GM23338 (cell line): ENCODE data around the gene BAG5. TPM values are rescaled to one million over a fixed set of nuclear protein-coding genes. Genes with fewer than 3 reads are reported as not detected.

Source experiments
- ATAC-seq: fragments of 200-7000 bp; cut with Tn5 transposase; 3 replicates; pipeline ENCODE4 v1.9.1; 2020
- DNase-seq: peaks from one replicate; pipeline ENCODE4 v3.0.0-alpha.2; 2015; ENCODE audit warnings: low spot score
- H2AFZ ChIP-seq: fragments of 200-600 bp; sonication (generic); 2 replicates; pipeline ENCODE4 v1.8.0; 2016; ENCODE audit warnings: antibody characterized with exemption, mild to moderate bottlenecking, moderate library complexity
- H3F3A ChIP-seq: fragments of 200-600 bp; sonication (generic); replicated peaks from 2 replicates; pipeline ENCODE4 v1.8.0; 2017; ENCODE audit warnings: antibody characterized with exemption, mixed run types, low read depth
- H3K27ac ChIP-seq: fragments of 200-600 bp; sonication (generic); 2 replicates; pipeline ENCODE4 v1.6.1; 2016; ENCODE audit warnings: low read depth
- H3K27me3 ChIP-seq: fragments of 200-600 bp; sonication (generic); 2 replicates; pipeline ENCODE4 v1.8.0; 2016; ENCODE audit warnings: mild to moderate bottlenecking, mixed run types, moderate library complexity; ENCODE audit not compliant: insufficient read depth
- H3K36me3 ChIP-seq: fragments of 200-600 bp; sonication (generic); 2 replicates; pipeline ENCODE4 v1.8.0; 2016; ENCODE audit warnings: mild to moderate bottlenecking; ENCODE audit not compliant: insufficient read depth
- H3K4me1 ChIP-seq: fragments of 200-600 bp; sonication (generic); 2 replicates; pipeline ENCODE4 v1.8.0; 2016; ENCODE audit warnings: mild to moderate bottlenecking, moderate library complexity; ENCODE audit not compliant: insufficient read depth
- H3K4me2 ChIP-seq: fragments of 200-600 bp; sonication (generic); 2 replicates; pipeline ENCODE4 v1.7.1; 2017; ENCODE audit warnings: mixed run types
- H3K4me3 ChIP-seq: fragments of 200-600 bp; sonication (generic); 2 replicates; pipeline ENCODE4 v1.6.1; 2016; ENCODE audit warnings: mixed run types
- H3K79me2 ChIP-seq: fragments of 200-600 bp; sonication (generic); replicated peaks from 2 replicates; pipeline ENCODE4 v1.8.0; 2017; ENCODE audit warnings: mild to moderate bottlenecking; ENCODE audit not compliant: insufficient read depth
- H3K9me2 ChIP-seq: fragments of 200-600 bp; sonication (generic); 2 replicates; pipeline ENCODE4 v1.8.0; 2017; ENCODE audit not compliant: insufficient read depth
- H4K20me1 ChIP-seq: fragments of 200-600 bp; sonication (generic); replicated peaks from 2 replicates; pipeline ENCODE4 v1.8.0; 2017; ENCODE audit warnings: mild to moderate bottlenecking; ENCODE audit not compliant: insufficient read depth
- H3K27ac Mint-ChIP-seq: 2 replicates; pipeline ENCODE4 v1.8.0; 2020; ENCODE audit warnings: inconsistent platforms, mild to moderate bottlenecking, moderate library complexity, mixed read lengths
- H3K27me3 Mint-ChIP-seq: 3 replicates; pipeline ENCODE4 v1.8.0; 2022; ENCODE audit warnings: low read depth, mild to moderate bottlenecking, moderate library complexity, mixed read lengths, inconsistent platforms; ENCODE audit not compliant: insufficient read depth, poor library complexity
- H3K36me3 Mint-ChIP-seq: 3 replicates; pipeline ENCODE4 v1.8.0; 2021; ENCODE audit warnings: low read depth, mild to moderate bottlenecking, inconsistent platforms, moderate library complexity, mixed read lengths
- H3K4me1 Mint-ChIP-seq: 3 replicates; pipeline ENCODE4 v1.8.0; 2020; ENCODE audit warnings: mild to moderate bottlenecking, inconsistent platforms, mixed read lengths
- H3K4me3 Mint-ChIP-seq: 3 replicates; pipeline ENCODE4 v1.8.0; 2021; ENCODE audit warnings: moderate library complexity, mild to moderate bottlenecking, inconsistent platforms, mixed read lengths
- H3K9me3 Mint-ChIP-seq: 3 replicates; pipeline ENCODE4 v1.8.0; 2020; ENCODE audit warnings: moderate library complexity, mild to moderate bottlenecking, inconsistent platforms, mixed read lengths
- CREB1 ChIP-seq: fragments of 250-450 bp; sonication (Bioruptor Pico); IDR thresholded peaks from 2 replicates; pipeline ENCODE4 v1.5.0; 2020; ENCODE audit warnings: low read depth, mild to moderate bottlenecking, moderate library complexity
- EZH2 ChIP-seq: fragments of 200-600 bp; sonication (generic); IDR thresholded peaks from one replicate; pipeline ENCODE4 v1.8.0; 2017; ENCODE audit warnings: antibody characterized with exemption, mild to moderate bottlenecking, low read depth; ENCODE audit not compliant: unreplicated experiment
- JUNB ChIP-seq: IDR thresholded peaks from one replicate; pipeline ENCODE4 v1.6.1; 2016; ENCODE audit warnings: antibody characterized with exemption; ENCODE audit not compliant: unreplicated experiment
- NANOG ChIP-seq: IDR thresholded peaks from 2 replicates; pipeline ENCODE4 v1.6.1; 2016; ENCODE audit warnings: antibody characterized with exemption, borderline replicate concordance
- POLR2AphosphoS5 ChIP-seq: IDR thresholded peaks from 2 replicates; pipeline ENCODE4 v1.6.1; 2016; ENCODE audit warnings: antibody characterized with exemption, low read depth
- STAT1 ChIP-seq: IDR thresholded peaks from one replicate; pipeline ENCODE4 v1.6.1; 2016; ENCODE audit warnings: antibody characterized with exemption; ENCODE audit not compliant: unreplicated experiment
- ZNF114 ChIP-seq: fragments of 250-450 bp; sonication (Bioruptor Pico); IDR thresholded peaks from 2 replicates; pipeline ENCODE4 v1.5.0; 2020; ENCODE audit warnings: mild to moderate bottlenecking, moderate library complexity
- ZNF331 ChIP-seq: fragments of 250-450 bp; sonication (Bioruptor Pico); IDR thresholded peaks from 2 replicates; pipeline ENCODE4 v1.5.0; 2020; ENCODE audit warnings: low read depth, mild to moderate bottlenecking, moderate library complexity
- polyA plus RNA-seq: library from polyadenylated mRNA; unstranded; fragments of >200 nt; fragmentation: Nextera tagmentation; extraction: Ambion mirVana; gene quantifications from 2 replicates; pipeline ENCODE4 v1.2.1, GENCODE V29; 2016
- total RNA-seq: library from RNA; depleted of rRNA; stranded (reverse); fragments of >200 nt; shearing (Covaris generic); gene quantifications from 2 replicates; pipeline ENCODE4 v1.2.3, GENCODE V29; 2014
- TF ChIP-seq, protein P1 (sequence below): IDR thresholded peaks from 2 replicates; pipeline ENCODE4 v1.6.1; 2016; ENCODE audit warnings: antibody characterized with exemption
- TF ChIP-seq, protein P2 (sequence below): fragments of 250-450 bp; sonication (Bioruptor Pico); IDR thresholded peaks from 2 replicates; pipeline ENCODE4 v1.5.0; 2020; ENCODE audit warnings: mild to moderate bottlenecking, moderate library complexity
- TF ChIP-seq, protein P3 (sequence below): IDR thresholded peaks from one replicate; pipeline ENCODE4 v1.6.1; 2018; ENCODE audit warnings: antibody characterized with exemption; ENCODE audit not compliant: unreplicated experiment
- TF ChIP-seq, protein P4 (sequence below), 2 experiments: fragments of 200-600 bp in 1 of 2; sonication (generic) in 1 of 2; conservative IDR thresholded peaks; 2 replicates each; pipeline versions ENCODE4 v1.5.1 to v1.6.1; 2016 to 2017; ENCODE audit warnings: antibody characterized with exemption in 2 of 2, low read depth in 2 of 2, mild to moderate bottlenecking in 2 of 2, moderate library complexity in 1 of 2

Gene BAG5
- total and polyA plus RNA-seq, 2 experiments from 2014 or later = 21.1 to 29.2 TPM

DNA sequence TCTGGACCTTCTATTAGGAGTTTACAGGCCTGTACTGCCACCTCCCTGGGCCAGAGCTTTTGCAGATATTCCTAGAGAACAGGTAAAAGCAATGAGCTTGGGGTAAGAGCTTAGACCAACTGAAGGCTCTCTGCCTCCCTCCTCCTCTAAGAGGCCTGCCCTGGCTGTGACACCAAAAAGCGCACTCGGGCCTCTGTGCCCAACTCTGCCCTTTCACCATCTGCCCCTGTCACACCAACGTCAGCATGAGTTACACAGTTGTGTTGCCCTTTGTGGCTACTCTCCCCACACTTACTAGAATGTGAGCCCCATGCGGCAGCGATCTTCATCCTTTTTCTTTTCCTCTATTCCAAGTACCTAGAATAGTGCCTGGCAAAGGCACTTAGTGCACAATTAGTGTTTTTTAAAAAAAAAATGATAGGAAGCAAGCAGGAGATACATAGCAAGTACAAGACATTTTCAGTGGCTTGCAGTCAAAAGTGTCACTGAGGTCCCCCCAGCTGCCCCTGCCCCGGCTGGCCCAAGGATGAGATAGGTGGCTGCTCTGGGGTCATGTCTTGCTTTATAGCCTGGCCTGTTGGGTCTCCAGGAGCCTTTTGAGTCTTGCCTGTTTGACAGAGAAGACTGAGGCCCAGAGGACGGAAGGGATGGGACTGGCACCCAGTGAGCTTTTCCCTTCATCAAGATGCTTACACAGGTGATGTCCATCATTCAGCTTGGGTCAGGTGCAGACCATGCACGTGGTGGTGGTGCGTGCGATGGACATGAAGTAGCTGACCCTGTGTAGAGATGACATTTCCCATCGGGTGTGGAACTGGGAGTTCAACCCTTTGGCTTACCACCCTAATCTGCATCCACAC lies 52.4 kb downstream of the BAG5 start:
- Histone ChIP-seq H3K9me2 (no peaks in the 10 kb centered on the region), H3K79me2 (no peaks in the 10 kb centered on the region), H3K27ac (no peak overlapping the region), H3K4me2 (no peak overlapping the region), H3K4me3 (no peak overlapping the region), H2AFZ (no peak overlapping the region), H3K4me1 (no peaks in the 10 kb centered on the region), H3K36me3 (no peaks in the 10 kb centered on the region; the same call in 1 of the 2 replicates), H4K20me1 (no peaks in the 10 kb centered on the region; the same call in 1 of the 2 replicates), H3F3A (peaks cover 13% of the 10 kb centered on the region; the same call in 1 of the 2 replicates), H3K27me3 (no peaks in the 10 kb centered on the region)
- TF ChIP-seq ZNF331 (CRISPR knock-in tag) = no peak
- TF ChIP-seq, protein P1, sequence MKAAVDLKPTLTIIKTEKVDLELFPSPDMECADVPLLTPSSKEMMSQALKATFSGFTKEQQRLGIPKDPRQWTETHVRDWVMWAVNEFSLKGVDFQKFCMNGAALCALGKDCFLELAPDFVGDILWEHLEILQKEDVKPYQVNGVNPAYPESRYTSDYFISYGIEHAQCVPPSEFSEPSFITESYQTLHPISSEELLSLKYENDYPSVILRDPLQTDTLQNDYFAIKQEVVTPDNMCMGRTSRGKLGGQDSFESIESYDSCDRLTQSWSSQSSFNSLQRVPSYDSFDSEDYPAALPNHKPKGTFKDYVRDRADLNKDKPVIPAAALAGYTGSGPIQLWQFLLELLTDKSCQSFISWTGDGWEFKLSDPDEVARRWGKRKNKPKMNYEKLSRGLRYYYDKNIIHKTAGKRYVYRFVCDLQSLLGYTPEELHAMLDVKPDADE = no peak
- no peak for TF ChIP-seq STAT1
- no peak for TF ChIP-seq ZNF114 (CRISPR knock-in tag)
- no peak for TF ChIP-seq NANOG
- TF ChIP-seq, protein P2, sequence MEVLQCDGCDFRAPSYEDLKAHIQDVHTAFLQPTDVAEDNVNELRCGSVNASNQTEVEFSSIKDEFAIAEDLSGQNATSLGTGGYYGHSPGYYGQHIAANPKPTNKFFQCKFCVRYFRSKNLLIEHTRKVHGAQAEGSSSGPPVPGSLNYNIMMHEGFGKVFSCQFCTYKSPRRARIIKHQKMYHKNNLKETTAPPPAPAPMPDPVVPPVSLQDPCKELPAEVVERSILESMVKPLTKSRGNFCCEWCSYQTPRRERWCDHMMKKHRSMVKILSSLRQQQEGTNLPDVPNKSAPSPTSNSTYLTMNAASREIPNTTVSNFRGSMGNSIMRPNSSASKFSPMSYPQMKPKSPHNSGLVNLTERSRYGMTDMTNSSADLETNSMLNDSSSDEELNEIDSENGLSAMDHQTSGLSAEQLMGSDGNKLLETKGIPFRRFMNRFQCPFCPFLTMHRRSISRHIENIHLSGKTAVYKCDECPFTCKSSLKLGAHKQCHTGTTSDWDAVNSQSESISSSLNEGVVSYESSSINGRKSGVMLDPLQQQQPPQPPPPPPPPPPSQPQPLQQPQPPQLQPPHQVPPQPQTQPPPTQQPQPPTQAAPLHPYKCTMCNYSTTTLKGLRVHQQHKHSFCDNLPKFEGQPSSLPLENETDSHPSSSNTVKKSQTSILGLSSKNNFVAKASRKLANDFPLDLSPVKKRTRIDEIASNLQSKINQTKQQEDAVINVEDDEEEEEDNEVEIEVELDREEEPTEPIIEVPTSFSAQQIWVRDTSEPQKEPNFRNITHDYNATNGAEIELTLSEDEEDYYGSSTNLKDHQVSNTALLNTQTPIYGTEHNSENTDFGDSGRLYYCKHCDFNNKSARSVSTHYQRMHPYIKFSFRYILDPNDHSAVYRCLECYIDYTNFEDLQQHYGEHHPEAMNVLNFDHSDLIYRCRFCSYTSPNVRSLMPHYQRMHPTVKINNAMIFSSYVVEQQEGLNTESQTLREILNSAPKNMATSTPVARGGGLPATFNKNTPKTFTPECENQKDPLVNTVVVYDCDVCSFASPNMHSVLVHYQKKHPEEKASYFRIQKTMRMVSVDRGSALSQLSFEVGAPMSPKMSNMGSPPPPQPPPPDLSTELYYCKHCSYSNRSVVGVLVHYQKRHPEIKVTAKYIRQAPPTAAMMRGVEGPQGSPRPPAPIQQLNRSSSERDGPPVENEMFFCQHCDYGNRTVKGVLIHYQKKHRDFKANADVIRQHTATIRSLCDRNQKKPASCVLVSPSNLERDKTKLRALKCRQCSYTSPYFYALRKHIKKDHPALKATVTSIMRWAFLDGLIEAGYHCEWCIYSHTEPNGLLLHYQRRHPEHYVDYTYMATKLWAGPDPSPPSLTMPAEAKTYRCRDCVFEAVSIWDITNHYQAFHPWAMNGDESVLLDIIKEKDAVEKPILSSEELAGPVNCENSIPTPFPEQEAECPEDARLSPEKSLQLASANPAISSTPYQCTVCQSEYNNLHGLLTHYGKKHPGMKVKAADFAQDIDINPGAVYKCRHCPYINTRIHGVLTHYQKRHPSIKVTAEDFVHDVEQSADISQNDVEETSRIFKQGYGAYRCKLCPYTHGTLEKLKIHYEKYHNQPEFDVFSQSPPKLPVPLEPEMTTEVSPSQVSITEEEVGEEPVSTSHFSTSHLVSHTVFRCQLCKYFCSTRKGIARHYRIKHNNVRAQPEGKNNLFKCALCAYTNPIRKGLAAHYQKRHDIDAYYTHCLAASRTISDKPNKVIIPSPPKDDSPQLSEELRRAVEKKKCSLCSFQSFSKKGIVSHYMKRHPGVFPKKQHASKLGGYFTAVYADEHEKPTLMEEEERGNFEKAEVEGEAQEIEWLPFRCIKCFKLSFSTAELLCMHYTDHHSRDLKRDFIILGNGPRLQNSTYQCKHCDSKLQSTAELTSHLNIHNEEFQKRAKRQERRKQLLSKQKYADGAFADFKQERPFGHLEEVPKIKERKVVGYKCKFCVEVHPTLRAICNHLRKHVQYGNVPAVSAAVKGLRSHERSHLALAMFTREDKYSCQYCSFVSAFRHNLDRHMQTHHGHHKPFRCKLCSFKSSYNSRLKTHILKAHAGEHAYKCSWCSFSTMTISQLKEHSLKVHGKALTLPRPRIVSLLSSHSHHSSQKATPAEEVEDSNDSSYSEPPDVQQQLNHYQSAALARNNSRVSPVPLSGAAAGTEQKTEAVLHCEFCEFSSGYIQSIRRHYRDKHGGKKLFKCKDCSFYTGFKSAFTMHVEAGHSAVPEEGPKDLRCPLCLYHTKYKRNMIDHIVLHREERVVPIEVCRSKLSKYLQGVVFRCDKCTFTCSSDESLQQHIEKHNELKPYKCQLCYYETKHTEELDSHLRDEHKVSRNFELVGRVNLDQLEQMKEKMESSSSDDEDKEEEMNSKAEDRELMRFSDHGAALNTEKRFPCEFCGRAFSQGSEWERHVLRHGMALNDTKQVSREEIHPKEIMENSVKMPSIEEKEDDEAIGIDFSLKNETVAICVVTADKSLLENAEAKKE (CRISPR knock-in tag) = no peak
- TF ChIP-seq POLR2AphosphoS5 = no peak
- TF ChIP-seq CREB1 (CRISPR knock-in tag) = no peak
- TF ChIP-seq, protein P3, sequence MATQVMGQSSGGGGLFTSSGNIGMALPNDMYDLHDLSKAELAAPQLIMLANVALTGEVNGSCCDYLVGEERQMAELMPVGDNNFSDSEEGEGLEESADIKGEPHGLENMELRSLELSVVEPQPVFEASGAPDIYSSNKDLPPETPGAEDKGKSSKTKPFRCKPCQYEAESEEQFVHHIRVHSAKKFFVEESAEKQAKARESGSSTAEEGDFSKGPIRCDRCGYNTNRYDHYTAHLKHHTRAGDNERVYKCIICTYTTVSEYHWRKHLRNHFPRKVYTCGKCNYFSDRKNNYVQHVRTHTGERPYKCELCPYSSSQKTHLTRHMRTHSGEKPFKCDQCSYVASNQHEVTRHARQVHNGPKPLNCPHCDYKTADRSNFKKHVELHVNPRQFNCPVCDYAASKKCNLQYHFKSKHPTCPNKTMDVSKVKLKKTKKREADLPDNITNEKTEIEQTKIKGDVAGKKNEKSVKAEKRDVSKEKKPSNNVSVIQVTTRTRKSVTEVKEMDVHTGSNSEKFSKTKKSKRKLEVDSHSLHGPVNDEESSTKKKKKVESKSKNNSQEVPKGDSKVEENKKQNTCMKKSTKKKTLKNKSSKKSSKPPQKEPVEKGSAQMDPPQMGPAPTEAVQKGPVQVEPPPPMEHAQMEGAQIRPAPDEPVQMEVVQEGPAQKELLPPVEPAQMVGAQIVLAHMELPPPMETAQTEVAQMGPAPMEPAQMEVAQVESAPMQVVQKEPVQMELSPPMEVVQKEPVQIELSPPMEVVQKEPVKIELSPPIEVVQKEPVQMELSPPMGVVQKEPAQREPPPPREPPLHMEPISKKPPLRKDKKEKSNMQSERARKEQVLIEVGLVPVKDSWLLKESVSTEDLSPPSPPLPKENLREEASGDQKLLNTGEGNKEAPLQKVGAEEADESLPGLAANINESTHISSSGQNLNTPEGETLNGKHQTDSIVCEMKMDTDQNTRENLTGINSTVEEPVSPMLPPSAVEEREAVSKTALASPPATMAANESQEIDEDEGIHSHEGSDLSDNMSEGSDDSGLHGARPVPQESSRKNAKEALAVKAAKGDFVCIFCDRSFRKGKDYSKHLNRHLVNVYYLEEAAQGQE = no peak
- TF ChIP-seq, protein P4, sequence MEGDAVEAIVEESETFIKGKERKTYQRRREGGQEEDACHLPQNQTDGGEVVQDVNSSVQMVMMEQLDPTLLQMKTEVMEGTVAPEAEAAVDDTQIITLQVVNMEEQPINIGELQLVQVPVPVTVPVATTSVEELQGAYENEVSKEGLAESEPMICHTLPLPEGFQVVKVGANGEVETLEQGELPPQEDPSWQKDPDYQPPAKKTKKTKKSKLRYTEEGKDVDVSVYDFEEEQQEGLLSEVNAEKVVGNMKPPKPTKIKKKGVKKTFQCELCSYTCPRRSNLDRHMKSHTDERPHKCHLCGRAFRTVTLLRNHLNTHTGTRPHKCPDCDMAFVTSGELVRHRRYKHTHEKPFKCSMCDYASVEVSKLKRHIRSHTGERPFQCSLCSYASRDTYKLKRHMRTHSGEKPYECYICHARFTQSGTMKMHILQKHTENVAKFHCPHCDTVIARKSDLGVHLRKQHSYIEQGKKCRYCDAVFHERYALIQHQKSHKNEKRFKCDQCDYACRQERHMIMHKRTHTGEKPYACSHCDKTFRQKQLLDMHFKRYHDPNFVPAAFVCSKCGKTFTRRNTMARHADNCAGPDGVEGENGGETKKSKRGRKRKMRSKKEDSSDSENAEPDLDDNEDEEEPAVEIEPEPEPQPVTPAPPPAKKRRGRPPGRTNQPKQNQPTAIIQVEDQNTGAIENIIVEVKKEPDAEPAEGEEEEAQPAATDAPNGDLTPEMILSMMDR (conservative IDR thresholded peaks at IDR 0.05; ENCODE audit: low read depth in 2 of 2) = no peak
- TF ChIP-seq EZH2 = no peak
- no peak for TF ChIP-seq JUNB
- Mint-ChIP-seq H3K4me3 (no peak overlapping the region; the same call in 2 of the 3 replicates), H3K4me1 (no peaks in the 10 kb centered on the region; the same call in 2 of the 3 replicates), H3K9me3 (no peaks in the 10 kb centered on the region), H3K27me3 (peaks cover 25% of the 10 kb centered on the region), H3K36me3 (peaks cover 29% of the 10 kb centered on the region), H3K27ac (no peak overlapping the region)
- ATAC-seq = no peak
- no peak for DNase-seq
